OCI-LY1 (cell line): ENCODE data around the gene WIPF2.

ENCODE experiments used
- CTCF ChIP-seq: fragments of 200-600 bp; sonication (generic), shearing (Covaris generic); IDR thresholded peaks from 2 replicates; pipeline ENCODE4 v1.5.1; 2017; ENCODE audit warnings: mild to moderate bottlenecking, antibody characterized with exemption, low read length, moderate library complexity, mixed read lengths
- EZH2 ChIP-seq: fragments of 200-600 bp; sonication (generic), shearing (Covaris generic); IDR thresholded peaks from 2 replicates; pipeline ENCODE4 v1.8.0; 2017; ENCODE audit warnings: borderline replicate concordance, mixed run types, mild to moderate bottlenecking, antibody characterized with exemption, low read length, moderate library complexity, mixed read lengths

DNA sequence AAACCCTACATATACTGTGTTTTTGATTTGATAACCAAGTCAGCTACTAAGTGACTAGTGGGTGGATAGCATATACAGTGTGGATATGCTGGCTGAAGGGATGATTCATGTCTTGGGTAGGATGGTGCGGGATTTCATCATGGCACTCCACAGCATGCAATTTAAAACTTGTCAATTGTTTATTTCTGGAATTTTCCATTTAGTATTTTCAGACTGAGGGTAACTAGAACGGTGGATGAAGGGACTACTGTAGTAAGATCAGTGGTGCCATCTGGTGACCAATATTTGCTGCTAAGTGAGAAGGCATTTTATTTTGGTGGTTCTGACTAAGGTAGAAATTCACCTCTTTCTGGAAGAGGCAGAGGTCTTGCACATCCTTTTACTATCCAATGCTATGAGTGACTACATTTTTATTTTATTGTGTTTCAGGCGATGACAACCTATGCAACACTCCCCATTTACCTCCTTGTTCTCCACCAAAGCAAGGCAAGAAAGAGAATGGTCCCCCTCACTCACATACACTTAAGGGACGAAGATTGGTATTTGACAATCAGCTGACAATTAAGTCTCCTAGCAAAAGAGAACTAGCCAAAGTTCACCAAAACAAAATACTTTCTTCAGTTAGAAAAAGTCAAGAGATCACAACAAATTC, 71.7 kb downstream of the WIPF2 start:
- peak; percentile 73 for TF ChIP-seq CTCF
- no peak for TF ChIP-seq EZH2
